Measurements from ENCODE around the gene MNS1. TPM values are rescaled to one million over a fixed set of nuclear protein-coding genes. Genes with fewer than 3 reads are reported as not detected.
A peak's percentile ranks its signal among the peaks of the same experiment; 100 is the strongest.

MNS1 gene
- total and polyA plus RNA-seq, 5 donors from 2014 or later = not detected

DNA sequence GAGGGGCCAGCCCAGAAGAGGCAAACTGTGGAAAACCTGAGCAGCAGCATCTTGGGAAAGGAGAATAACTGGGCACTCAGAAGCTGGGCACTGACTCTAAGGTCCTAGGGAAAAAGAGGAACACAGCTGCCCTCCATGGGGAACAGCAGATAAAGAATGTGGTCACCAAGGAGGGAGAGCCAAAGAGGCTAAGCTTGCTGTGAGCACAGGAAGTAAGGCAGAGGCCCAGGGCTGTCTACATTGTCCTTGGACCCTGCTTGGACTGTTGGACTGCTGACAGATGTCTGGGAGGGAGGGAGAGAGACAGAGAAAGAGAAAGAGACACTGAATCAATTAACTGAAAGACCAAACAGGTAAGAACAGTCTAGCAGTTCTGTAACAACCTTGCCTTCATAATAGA is 4.5 kb upstream of the MNS1 start:
- Mint-ChIP-seq H3K36me3 (no peaks in the 10 kb centered on the region), H3K27me3 (peaks cover 24% of the 10 kb centered on the region), H3K4me3 (no peak overlapping the region), H3K4me1 (peaks cover 9 to 19% (median 17%) of the 10 kb centered on the region in 4 donors), H3K9me3 (no peaks in the 10 kb centered on the region), H3K27ac (no peak overlapping the region)
- no peaks in the 10 kb centered on the region for H3K9me3 ChIP-seq (ENCODE audit: control insufficient read depth in 2 of 2, low read length in 2 of 2)
- H3K36me3 ChIP-seq (ENCODE audit: control insufficient read depth, insufficient read depth, low read length) = no peaks in the 10 kb centered on the region
- no peak for DNase-seq
- ATAC-seq (ENCODE audit: low read depth in 2 of 2) = no peak
- no peak overlapping the region for H3K27ac ChIP-seq (ENCODE audit: insufficient read depth, low read length, poor library complexity, severe bottlenecking)
- no peak overlapping the region for H3K4me3 ChIP-seq (ENCODE audit: low read depth, low read length)
- H3K4me1 ChIP-seq (ENCODE audit: control insufficient read depth, insufficient read depth, low read length, poor library complexity, severe bottlenecking) = peaks cover 5% of the 10 kb centered on the region
- peaks cover 22% of the 10 kb centered on the region for H3K27me3 ChIP-seq (ENCODE audit: control insufficient read depth, insufficient read depth, low read length)

DNA sequence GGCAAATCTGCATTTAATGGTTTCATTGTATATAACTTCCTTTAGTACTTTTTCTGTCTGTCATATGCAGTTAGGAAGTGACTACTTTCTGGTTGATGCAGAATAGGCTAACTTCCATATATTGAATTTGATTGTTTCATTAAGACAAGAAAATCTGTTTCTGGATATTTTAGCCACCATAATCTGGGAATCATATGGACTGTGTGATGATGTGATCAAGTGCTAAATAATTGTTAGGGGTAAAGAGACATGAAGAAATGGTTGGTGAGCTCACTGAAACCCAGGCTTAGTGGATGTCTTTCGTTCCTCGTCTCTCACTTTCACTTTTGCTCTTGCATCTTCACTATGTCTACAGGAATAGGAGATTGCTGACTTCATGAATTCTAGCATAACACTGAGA is 3.5 kb upstream of the MNS1 start:
- Mint-ChIP-seq H3K36me3 (no peaks in the 10 kb centered on the region), H3K4me3 (peak overlapping the region; percentile 40 to 87 (median 63)), H3K27me3 (peaks cover 23% of the 10 kb centered on the region), H3K9me3 (no peaks in the 10 kb centered on the region), H3K4me1 (peaks cover 9 to 21% (median 18%) of the 10 kb centered on the region in 4 donors), H3K27ac (peak overlapping the region; percentile 22 to 90 (median 37))
- H3K4me3 ChIP-seq (ENCODE audit: low read depth, low read length) = peak overlapping the region; percentile 80
- H3K9me3 ChIP-seq (ENCODE audit: control insufficient read depth in 2 of 2, low read length in 2 of 2) = no peaks in the 10 kb centered on the region
- ATAC-seq (ENCODE audit: low read depth in 2 of 2) = peak in 1 of 2 donors; percentile 26
- no peak overlapping the region for H3K27ac ChIP-seq (ENCODE audit: insufficient read depth, low read length, poor library complexity, severe bottlenecking)
- DNase-seq = peak in 1 of 3 donors; percentile 61
- peaks cover 6% of the 10 kb centered on the region for H3K4me1 ChIP-seq (ENCODE audit: control insufficient read depth, insufficient read depth, low read length, poor library complexity, severe bottlenecking)
- H3K36me3 ChIP-seq (ENCODE audit: control insufficient read depth, insufficient read depth, low read length) = no peaks in the 10 kb centered on the region
- H3K27me3 ChIP-seq (ENCODE audit: control insufficient read depth, insufficient read depth, low read length) = peaks cover 24% of the 10 kb centered on the region

DNA sequence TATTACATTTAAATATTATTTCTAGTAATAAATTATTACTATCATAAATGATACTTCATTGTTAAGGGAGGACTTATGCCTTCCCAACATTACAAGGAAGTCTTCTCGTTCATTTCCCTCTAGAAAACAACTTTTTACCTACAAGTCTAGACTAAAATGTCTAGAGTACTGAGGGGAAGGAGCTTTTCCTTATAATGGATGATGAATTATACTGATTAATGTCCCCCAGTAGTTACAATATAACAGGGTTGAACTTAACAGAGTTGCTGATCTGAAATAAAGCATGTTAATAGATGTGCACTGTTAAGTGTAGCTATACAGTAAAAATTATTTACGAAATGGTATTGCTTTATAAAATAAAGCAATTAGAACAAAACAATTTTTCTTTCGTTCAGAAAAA is 2.7 kb upstream of the MNS1 start:
- Mint-ChIP-seq H3K27ac (no peak overlapping the region), H3K4me3 (no peak overlapping the region), H3K27me3 (peaks cover 28% of the 10 kb centered on the region)

DNA sequence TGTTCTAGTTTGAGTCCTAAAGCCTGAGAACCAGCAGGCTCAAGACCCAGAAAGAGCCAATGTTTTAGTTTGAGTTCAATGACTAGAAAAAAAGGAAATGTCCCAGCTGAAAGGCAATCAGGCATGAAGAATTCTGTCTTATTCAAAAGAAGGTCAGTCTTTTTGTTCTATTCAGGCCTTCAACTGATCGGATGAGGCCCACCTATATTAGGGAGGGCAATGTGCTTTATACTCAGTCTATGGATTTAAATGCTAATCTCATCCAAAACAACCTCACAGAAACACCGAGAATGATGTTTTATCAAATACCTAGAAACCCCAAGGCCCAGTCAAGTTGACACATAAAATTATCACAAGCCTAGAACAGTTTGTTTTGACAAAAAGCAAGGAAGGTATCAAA is 4.0 kb downstream of the MNS1 start:
- no peak for DNase-seq

More for the DNA sequence above, 2.7 kb upstream of the MNS1 start:
- peaks cover 24% of the 10 kb centered on the region for H3K27me3 ChIP-seq (ENCODE audit: control insufficient read depth, insufficient read depth, low read length)
- Mint-ChIP-seq H3K36me3 (no peaks in the 10 kb centered on the region), H3K9me3 (no peaks in the 10 kb centered on the region), H3K4me1 (peaks cover 9 to 21% (median 18%) of the 10 kb centered on the region in 4 donors)
- no peak for ATAC-seq (ENCODE audit: low read depth in 2 of 2)
- H3K27ac ChIP-seq (ENCODE audit: insufficient read depth, low read length, poor library complexity, severe bottlenecking) = no peak overlapping the region
- H3K36me3 ChIP-seq (ENCODE audit: control insufficient read depth, insufficient read depth, low read length) = no peaks in the 10 kb centered on the region
- H3K4me1 ChIP-seq (ENCODE audit: control insufficient read depth, insufficient read depth, low read length, poor library complexity, severe bottlenecking) = peaks cover 6% of the 10 kb centered on the region
- no peak for DNase-seq
- H3K9me3 ChIP-seq (ENCODE audit: control insufficient read depth in 2 of 2, low read length in 2 of 2) = no peaks in the 10 kb centered on the region
- no peak overlapping the region for H3K4me3 ChIP-seq (ENCODE audit: low read depth, low read length)

DNA sequence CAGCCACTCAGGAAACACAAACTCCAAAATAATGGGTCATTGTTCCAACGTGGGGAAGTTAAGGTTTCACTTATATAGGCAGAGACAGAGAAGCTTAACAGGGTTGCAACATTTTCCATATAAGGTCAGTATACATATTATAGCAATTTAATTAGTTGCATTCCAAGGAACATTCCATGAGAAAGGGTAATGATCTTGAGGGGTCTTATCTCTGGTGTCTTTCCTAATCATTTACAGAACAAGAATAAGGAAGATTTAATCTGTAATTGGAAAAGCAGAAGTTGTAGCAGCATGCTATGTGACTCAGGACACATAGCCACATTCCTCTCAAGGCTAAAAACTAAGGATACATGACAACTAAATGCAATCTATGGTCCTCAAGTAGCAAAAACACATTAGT is 4.9 kb downstream of the MNS1 start:
- H3K9me3 Mint-ChIP-seq = peaks cover 0 to 4% (median 2%) of the 10 kb centered on the region in 7 donors
- no peaks in the 10 kb centered on the region for H3K9me3 ChIP-seq (ENCODE audit: control insufficient read depth in 2 of 2, low read length in 2 of 2)
- H3K36me3 ChIP-seq (ENCODE audit: control insufficient read depth, insufficient read depth, low read length) = no peaks in the 10 kb centered on the region
- H3K4me1 Mint-ChIP-seq = peaks cover 0 to 8% (median 8%) of the 10 kb centered on the region in 4 donors
- H3K27me3 ChIP-seq (ENCODE audit: control insufficient read depth, insufficient read depth, low read length) = peaks cover 7% of the 10 kb centered on the region
- peaks cover 18% of the 10 kb centered on the region for H3K27me3 Mint-ChIP-seq
- no peak for DNase-seq
- no peaks in the 10 kb centered on the region for H3K36me3 Mint-ChIP-seq
- no peak overlapping the region for H3K4me3 ChIP-seq (ENCODE audit: low read depth, low read length)
- peaks cover 6% of the 10 kb centered on the region for H3K4me1 ChIP-seq (ENCODE audit: control insufficient read depth, insufficient read depth, low read length, poor library complexity, severe bottlenecking)
- H3K27ac ChIP-seq (ENCODE audit: insufficient read depth, low read length, poor library complexity, severe bottlenecking) = no peak overlapping the region
- ATAC-seq (ENCODE audit: low read depth in 2 of 2) = no peak
- no peak overlapping the region for H3K4me3 Mint-ChIP-seq
- no peak overlapping the region for H3K27ac Mint-ChIP-seq

More for the DNA sequence above, 4.0 kb downstream of the MNS1 start:
- Histone ChIP-seq H3K4me1 (ENCODE audit: control insufficient read depth, insufficient read depth, low read length, poor library complexity, severe bottlenecking) (peaks cover 6% of the 10 kb centered on the region), H3K27ac (ENCODE audit: insufficient read depth, low read length, poor library complexity, severe bottlenecking) (no peak overlapping the region), H3K4me3 (ENCODE audit: low read depth, low read length) (no peak overlapping the region), H3K27me3 (ENCODE audit: control insufficient read depth, insufficient read depth, low read length) (peaks cover 13% of the 10 kb centered on the region), H3K9me3 (ENCODE audit: control insufficient read depth in 2 of 2, low read length in 2 of 2) (no peaks in the 10 kb centered on the region), H3K36me3 (ENCODE audit: control insufficient read depth, insufficient read depth, low read length) (no peaks in the 10 kb centered on the region)
- ATAC-seq (ENCODE audit: low read depth in 2 of 2) = no peak
- H3K36me3 Mint-ChIP-seq = no peaks in the 10 kb centered on the region
- H3K27ac Mint-ChIP-seq = no peak overlapping the region
- H3K9me3 Mint-ChIP-seq = peaks cover 0 to 4% (median 2%) of the 10 kb centered on the region in 7 donors
- peaks cover 18% of the 10 kb centered on the region for H3K27me3 Mint-ChIP-seq
- peaks cover 0 to 10% (median 8%) of the 10 kb centered on the region in 4 donors for H3K4me1 Mint-ChIP-seq
- no peak overlapping the region for H3K4me3 Mint-ChIP-seq

DNA sequence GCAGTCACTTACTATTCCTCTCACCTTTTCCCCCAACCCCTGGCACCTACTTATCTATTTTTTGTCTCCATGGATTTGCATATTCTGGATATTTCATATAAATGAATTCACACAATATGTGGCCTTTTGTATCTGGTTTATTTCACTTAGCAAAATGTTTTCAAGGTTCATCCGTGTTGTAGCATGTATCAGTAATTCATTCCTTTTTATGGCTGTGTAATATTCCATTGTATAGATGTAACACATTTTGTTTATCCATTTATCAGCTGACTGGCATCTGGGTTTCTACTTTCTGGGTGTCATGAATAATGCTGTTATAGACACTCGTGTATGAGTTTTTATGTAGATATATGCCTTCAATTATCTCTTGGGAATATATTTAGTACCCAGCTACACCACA is 5.8 kb downstream of the MNS1 start:
- H3K9me3 Mint-ChIP-seq = peaks cover 0 to 4% (median 2%) of the 10 kb centered on the region in 7 donors
- no peak overlapping the region for H3K4me3 ChIP-seq (ENCODE audit: low read depth, low read length)
- no peaks in the 10 kb centered on the region for H3K4me1 Mint-ChIP-seq
- DNase-seq (no peak), ATAC-seq (ENCODE audit: low read depth in 2 of 2) (no peak)
- H3K27ac Mint-ChIP-seq = no peak overlapping the region
- no peaks in the 10 kb centered on the region for H3K36me3 Mint-ChIP-seq
- no peaks in the 10 kb centered on the region for H3K36me3 ChIP-seq (ENCODE audit: control insufficient read depth, insufficient read depth, low read length)
- H3K27me3 Mint-ChIP-seq = peaks cover 14% of the 10 kb centered on the region
- H3K9me3 ChIP-seq (ENCODE audit: control insufficient read depth in 2 of 2, low read length in 2 of 2) = no peaks in the 10 kb centered on the region
- peaks cover 3% of the 10 kb centered on the region for H3K27me3 ChIP-seq (ENCODE audit: control insufficient read depth, insufficient read depth, low read length)
- no peak overlapping the region for H3K4me3 Mint-ChIP-seq
- H3K4me1 ChIP-seq (ENCODE audit: control insufficient read depth, insufficient read depth, low read length, poor library complexity, severe bottlenecking) = no peaks in the 10 kb centered on the region
- no peak overlapping the region for H3K27ac ChIP-seq (ENCODE audit: insufficient read depth, low read length, poor library complexity, severe bottlenecking)

DNA sequence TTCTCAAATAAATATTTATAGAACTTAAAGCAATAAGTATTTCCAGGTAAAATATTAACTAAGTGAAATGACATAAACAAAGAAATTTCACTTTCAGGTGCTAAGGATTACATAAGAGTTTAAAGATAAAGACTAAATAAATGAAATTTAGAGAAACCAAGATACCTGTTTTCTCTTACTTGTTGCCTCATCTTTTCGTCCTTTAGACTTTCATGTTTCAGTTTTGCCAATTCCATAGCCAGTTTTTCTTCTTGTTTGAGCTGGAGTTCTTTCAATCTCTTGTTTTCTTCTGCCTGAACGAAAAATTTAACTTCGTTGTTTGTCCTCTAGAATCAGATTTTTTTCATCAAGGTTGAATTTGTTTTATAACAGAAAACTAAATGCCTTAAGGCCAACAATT is 8.7 kb downstream of the MNS1 start:
- no peak overlapping the region for H3K27ac Mint-ChIP-seq
- Histone ChIP-seq H3K27me3 (ENCODE audit: control insufficient read depth, insufficient read depth, low read length) (peaks cover 3% of the 10 kb centered on the region), H3K9me3 (ENCODE audit: control insufficient read depth in 2 of 2, low read length in 2 of 2) (no peaks in the 10 kb centered on the region), H3K36me3 (ENCODE audit: control insufficient read depth, insufficient read depth, low read length) (no peaks in the 10 kb centered on the region), H3K4me3 (ENCODE audit: low read depth, low read length) (no peak overlapping the region), H3K4me1 (ENCODE audit: control insufficient read depth, insufficient read depth, low read length, poor library complexity, severe bottlenecking) (no peaks in the 10 kb centered on the region), H3K27ac (ENCODE audit: insufficient read depth, low read length, poor library complexity, severe bottlenecking) (no peak overlapping the region)
- no peak for DNase-seq
- no peaks in the 10 kb centered on the region for H3K36me3 Mint-ChIP-seq
- ATAC-seq (ENCODE audit: low read depth in 2 of 2) = no peak
- H3K4me1 Mint-ChIP-seq = no peaks in the 10 kb centered on the region
- H3K9me3 Mint-ChIP-seq = peaks cover 0 to 4% (median 2%) of the 10 kb centered on the region in 7 donors
- peaks cover 14% of the 10 kb centered on the region for H3K27me3 Mint-ChIP-seq
- H3K4me3 Mint-ChIP-seq = no peak overlapping the region

DNA sequence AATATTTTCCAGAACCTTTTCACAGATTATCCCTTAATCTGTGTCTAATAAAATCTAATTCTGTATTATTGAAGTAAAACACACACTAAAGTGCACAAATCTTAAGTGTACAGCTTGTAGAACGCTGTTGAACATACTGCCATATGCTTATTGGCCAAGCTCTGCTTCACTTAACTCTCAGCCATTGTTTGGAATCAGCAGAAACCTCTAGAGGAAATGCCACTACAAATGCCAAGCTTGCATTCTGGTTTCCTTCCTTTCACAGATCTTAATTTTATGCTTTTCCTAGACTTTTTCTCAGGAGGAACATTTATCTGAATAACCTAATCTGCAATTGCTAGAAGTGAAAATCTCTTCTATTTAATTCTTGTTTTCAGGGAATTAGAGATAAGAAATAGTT is 10.1 kb downstream of the MNS1 start:
- Mint-ChIP-seq H3K27ac (no peak overlapping the region), H3K4me3 (no peak overlapping the region), H3K9me3 (peaks cover 0 to 4% (median 2%) of the 10 kb centered on the region in 7 donors), H3K4me1 (no peaks in the 10 kb centered on the region), H3K36me3 (no peaks in the 10 kb centered on the region), H3K27me3 (peaks cover 21% of the 10 kb centered on the region)
- no peak overlapping the region for H3K27ac ChIP-seq (ENCODE audit: insufficient read depth, low read length, poor library complexity, severe bottlenecking)
- no peak for DNase-seq
- no peaks in the 10 kb centered on the region for H3K9me3 ChIP-seq (ENCODE audit: control insufficient read depth in 2 of 2, low read length in 2 of 2)
- H3K27me3 ChIP-seq (ENCODE audit: control insufficient read depth, insufficient read depth, low read length) = peaks cover 5% of the 10 kb centered on the region
- H3K36me3 ChIP-seq (ENCODE audit: control insufficient read depth, insufficient read depth, low read length) = no peaks in the 10 kb centered on the region
- no peak overlapping the region for H3K4me3 ChIP-seq (ENCODE audit: low read depth, low read length)
- H3K4me1 ChIP-seq (ENCODE audit: control insufficient read depth, insufficient read depth, low read length, poor library complexity, severe bottlenecking) = no peaks in the 10 kb centered on the region
- ATAC-seq (ENCODE audit: low read depth in 2 of 2) = no peak

Data from CD4-positive, CD25-positive, alpha-beta regulatory T cell (primary cell).